T-cell (primary cell): ENCODE data around the gene ATP13A5. TPM values are rescaled to one million over a fixed set of nuclear protein-coding genes. Genes with fewer than 3 reads are reported as not detected.

ENCODE experiments used
- ATAC-seq, 4 experiments: fragments of 200-7000 bp in 3 of 4; fragments of 150-1000 bp in 1 of 4; cut with Tn5 transposase; replicated peaks in 1 of 4; 1 replicate in 3 of 4; 2 replicates in 1 of 4; pipeline ENCODE4 v1.10.0; 2021; ENCODE audit warnings: moderate library complexity in 3 of 4, mild to moderate bottlenecking in 2 of 4, moderate number of reproducible peaks in 1 of 4
- CTCF ChIA-PET, 2 donors: fragments of 300-600 bp; sonication (Branson Sonifier 250); formaldehyde crosslinking; loops; one replicate each; lab custom pipeline; 2022; ENCODE audit warnings: antibody characterized with exemption in 2 of 2; lab: Charles Lee
- POLR2A ChIA-PET, 2 donors: fragments of 300-600 bp; sonication (Branson Sonifier 250); formaldehyde crosslinking; loops; one replicate each; lab custom pipeline; 2022; ENCODE audit warnings: antibody characterized with exemption in 2 of 2; lab: Charles Lee
- DNase-seq, 35 experiments: peaks; one replicate each; pipeline versions ENCODE4 v3.0.0 to v3.0.0-alpha.2; 2013 to 2023
- H3K27ac ChIP-seq: one replicate; pipeline ENCODE4 v1.5.1; 2013; ENCODE audit warnings: low read length
- H3K27me3 ChIP-seq, 2 experiments: replicated peaks in 1 of 2; 1 replicate in 1 of 2; 2 replicates in 1 of 2; pipeline versions ENCODE4 v1.6.1 to v1.7.0; 2013; ENCODE audit warnings: low read length in 1 of 2, mixed read lengths in 1 of 2; ENCODE audit not compliant: control insufficient read depth in 2 of 2, insufficient read depth in 2 of 2; ENCODE audit errors: extremely low read depth in 1 of 2
- H3K36me3 ChIP-seq, 2 donors: 1 replicate in 1 of 2; 2 replicates in 1 of 2; pipeline versions ENCODE4 v1.6.1 to v1.7.0; 2013; ENCODE audit warnings: low read length in 1 of 2; ENCODE audit not compliant: control insufficient read depth in 2 of 2, insufficient read depth in 1 of 2; ENCODE audit errors: extremely low read depth in 1 of 2
- H3K4me1 ChIP-seq, 2 experiments: 1 replicate in 1 of 2; 2 replicates in 1 of 2; pipeline versions ENCODE4 v1.6.1 to v1.7.0; 2013; ENCODE audit warnings: low read length in 2 of 2, mixed read lengths in 1 of 2; ENCODE audit not compliant: insufficient read depth in 2 of 2, control insufficient read depth in 1 of 2; ENCODE audit errors: extremely low read depth in 1 of 2
- H3K4me3 ChIP-seq, 2 donors: 1 replicate in 1 of 2; 2 replicates in 1 of 2; pipeline versions ENCODE4 v1.5.1 to v1.7.0; 2013; ENCODE audit warnings: mild to moderate bottlenecking in 2 of 2, low read length in 1 of 2, moderate library complexity in 1 of 2; ENCODE audit not compliant: control insufficient read depth in 1 of 2; ENCODE audit errors: extremely low read depth in 1 of 2
- H3K9me3 ChIP-seq: 2 replicates; pipeline ENCODE4 v1.7.0; 2013
- H3K27ac Mint-ChIP-seq, 2 donors: one replicate each; pipeline ENCODE4 v1.8.0; 2020 to 2021; ENCODE audit warnings: mild to moderate bottlenecking in 2 of 2, mixed read lengths in 2 of 2
- H3K27me3 Mint-ChIP-seq, 2 donors: one replicate each; pipeline ENCODE4 v1.8.0; 2021 to 2022; ENCODE audit warnings: mixed read lengths in 2 of 2
- H3K36me3 Mint-ChIP-seq: one replicate; pipeline ENCODE4 v1.8.0; 2021; ENCODE audit warnings: mixed read lengths
- H3K4me1 Mint-ChIP-seq, 3 donors: one replicate each; pipeline ENCODE4 v1.8.0; 2020 to 2022; ENCODE audit warnings: mixed read lengths in 3 of 3, mild to moderate bottlenecking in 1 of 3
- H3K4me3 Mint-ChIP-seq, 3 donors: one replicate each; pipeline ENCODE4 v1.8.0; 2020 to 2022; ENCODE audit warnings: mild to moderate bottlenecking in 3 of 3, mixed read lengths in 3 of 3, moderate library complexity in 3 of 3
- H3K9me3 Mint-ChIP-seq, 3 donors: one replicate each; pipeline ENCODE4 v1.8.0; 2020 to 2022; ENCODE audit warnings: mixed read lengths in 3 of 3
- WGBS: methylation state at CpG from one replicate; pipeline ENCODE4 v1.1.5; 2013; ENCODE audit warnings: missing lambda C conversion rate; ENCODE audit not compliant: insufficient coverage; 5-methylcytosine and 5-hydroxymethylcytosine counted together
- total RNA-seq, 35 experiments: library from RNA in 6 of 35; stranded (reverse) in 6 of 35; fragments of 120-200 nt in 1 of 35; gene quantifications; one replicate each; pipeline versions ENCODE4 v1.2.1 to v1.2.4 and lab custom pipeline; 2013 to 2026

Gene ATP13A5
- total RNA-seq, 5 donors from 2014 or later (not counting 1 experiment from before 2014, with no cell fraction given): not detected

DNA sequence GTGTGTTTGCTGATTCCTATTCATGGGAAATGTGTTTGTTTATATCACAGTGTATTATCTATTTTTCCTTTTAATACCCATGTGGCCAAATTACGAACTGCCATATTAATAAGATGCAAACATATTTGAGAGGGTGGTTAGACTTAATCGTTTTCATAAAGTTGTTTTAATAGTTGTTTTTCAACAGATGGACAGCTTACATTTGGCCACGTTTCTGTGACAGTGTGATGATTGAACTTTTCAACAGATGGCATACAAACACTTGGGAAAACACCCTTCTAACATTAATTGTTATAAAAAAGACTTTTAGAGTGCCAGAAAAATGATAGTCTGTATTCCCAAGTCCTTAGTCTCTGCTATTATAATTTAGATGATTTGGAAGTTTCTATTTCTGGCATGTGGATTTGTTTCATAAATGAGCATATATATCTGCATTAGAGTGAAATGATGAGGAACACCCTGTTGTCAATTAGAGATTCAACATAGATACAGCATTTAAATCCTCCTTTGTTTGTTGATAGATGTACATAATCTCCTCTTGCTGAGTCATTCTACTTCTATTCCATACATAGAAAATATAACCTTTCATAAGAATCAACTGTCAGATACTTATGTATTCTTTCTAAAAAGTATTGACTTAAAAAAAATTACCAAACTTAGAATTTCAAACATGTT is 124.4 kb downstream of the ATP13A5 start:
- Histone ChIP-seq H3K4me3 (no peak overlapping the region), H3K27me3 (peaks cover 0 to 2% of the 10 kb centered on the region in 2 experiments), H3K9me3 (no peaks in the 10 kb centered on the region), H3K27ac (no peak overlapping the region), H3K4me1 (no peaks in the 10 kb centered on the region), H3K36me3 (no peaks in the 10 kb centered on the region)
- POLR2A ChIA-PET: interaction anchor here in 1 of 2 donors (0.5 kb wide), 1 partner anchor 14 kb away, joined by 3 read pairs; no protein-coding TSS in a partner anchor
- CTCF ChIA-PET: no interaction called here
- Mint-ChIP-seq H3K27ac (no peak overlapping the region), H3K4me3 (no peak overlapping the region), H3K36me3 (no peaks in the 10 kb centered on the region), H3K27me3 (peaks cover 6 to 21% of the 10 kb centered on the region in 2 donors), H3K4me1 (no peaks in the 10 kb centered on the region), H3K9me3 (peaks cover 11 to 17% (median 11%) of the 10 kb centered on the region in 3 donors)
- no CpG with 5 or more reads among the region's 3 CpGs for WGBS
- DNase-seq (no peak), ATAC-seq (no peak)

DNA sequence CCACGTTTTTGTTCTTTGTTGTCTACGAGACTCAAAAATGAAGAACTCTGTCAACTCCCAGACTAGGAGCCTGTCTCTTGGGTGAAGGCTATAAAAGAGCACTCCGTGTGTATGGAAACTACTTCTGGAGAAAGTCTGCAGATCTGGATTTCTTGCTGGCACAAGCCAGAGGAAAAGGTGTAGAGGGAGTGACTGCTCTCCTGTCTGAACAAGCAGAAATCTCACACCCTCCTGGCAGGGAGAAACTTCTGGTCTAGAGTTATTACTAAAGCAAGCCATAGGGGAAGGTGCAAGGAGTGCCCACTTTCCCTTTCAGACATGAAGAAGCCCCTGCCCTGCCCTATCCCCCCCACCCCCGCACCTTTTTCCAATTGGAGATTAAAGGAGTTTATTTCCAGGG is 128.1 kb downstream of the ATP13A5 start:
- Histone ChIP-seq H3K27me3 (peaks cover 0 to under 1% of the 10 kb centered on the region in 2 experiments), H3K4me1 (no peaks in the 10 kb centered on the region), H3K27ac (no peak overlapping the region), H3K4me3 (no peak overlapping the region), H3K9me3 (peaks cover 6% of the 10 kb centered on the region), H3K36me3 (no peaks in the 10 kb centered on the region)
- no peak overlapping the region for H3K27ac Mint-ChIP-seq
- H3K27me3 Mint-ChIP-seq: peaks cover 1 to 8% of the 10 kb centered on the region in 2 donors
- ChIA-PET CTCF (no interaction called here), POLR2A (no interaction called here)
- DNase-seq: no peak
- WGBS: 100% methylated on average over 1 of the region's 4 CpGs
- no peaks in the 10 kb centered on the region for H3K36me3 Mint-ChIP-seq
- no peak overlapping the region for H3K4me3 Mint-ChIP-seq
- ATAC-seq: no peak
- H3K9me3 Mint-ChIP-seq: peaks cover 18 to 32% (median 29%) of the 10 kb centered on the region in 3 donors
- no peaks in the 10 kb centered on the region for H3K4me1 Mint-ChIP-seq

DNA sequence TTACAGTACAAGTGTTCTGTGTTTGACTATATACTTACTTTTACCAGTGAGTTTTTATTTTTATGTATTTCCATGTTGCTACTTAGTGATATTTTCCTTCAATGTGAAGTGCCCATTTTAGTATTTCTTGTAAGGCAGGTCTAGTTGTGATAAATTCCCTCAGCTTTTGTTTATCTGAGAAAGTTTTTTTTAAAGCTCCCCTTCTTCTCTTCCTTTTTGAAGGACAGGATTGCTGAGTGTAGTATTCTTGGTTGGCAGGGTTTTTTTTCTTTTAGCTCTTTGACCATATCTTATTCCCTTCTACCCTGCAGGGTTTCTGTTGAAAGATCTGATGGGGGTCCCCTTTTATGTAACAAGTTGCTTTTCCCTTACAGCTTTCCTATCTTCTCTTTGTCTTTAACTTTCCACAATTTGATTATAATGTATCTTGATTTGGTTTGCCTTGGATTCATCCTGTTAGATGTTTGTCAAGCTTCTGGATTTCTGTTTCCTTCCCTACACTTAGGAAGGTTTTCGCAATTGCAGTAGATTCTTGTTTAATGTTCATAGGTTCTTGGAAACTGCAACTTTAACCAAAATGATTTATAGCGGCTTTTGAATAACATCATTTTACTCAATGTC is 129.6 kb downstream of the ATP13A5 start:
- no peaks in the 10 kb centered on the region for H3K36me3 ChIP-seq
- POLR2A ChIA-PET: interaction anchor here in 1 of 2 donors (0.7 kb wide), 1 partner anchor 279 kb away, joined by 3 read pairs; no protein-coding TSS in a partner anchor

GRCh38 chr3:193243571-193243970 is 135.0 kb downstream of the ATP13A5 start:
- CTCF ChIA-PET: interaction anchor here in 1 of 2 donors (0.6 kb wide), 1 partner anchor 228 kb away, joined by 3 read pairs; no protein-coding TSS in a partner anchor
- Histone ChIP-seq H3K27me3 (peaks cover 17% of the 10 kb centered on the region in 2 experiments), H3K4me1 (peaks cover 0 to 5% of the 10 kb centered on the region in 2 experiments), H3K36me3 (no peaks in the 10 kb centered on the region), H3K9me3 (peaks cover 3% of the 10 kb centered on the region), H3K4me3 (no peak overlapping the region), H3K27ac (no peak overlapping the region)
- Mint-ChIP-seq H3K4me3 (no peak overlapping the region), H3K27me3 (peaks cover 32% of the 10 kb centered on the region in 2 donors), H3K4me1 (peaks cover 0 to 4% (median 3%) of the 10 kb centered on the region in 3 donors), H3K9me3 (peaks cover 8 to 13% (median 10%) of the 10 kb centered on the region in 3 donors), H3K27ac (no peak overlapping the region), H3K36me3 (no peaks in the 10 kb centered on the region)
- POLR2A ChIA-PET: no interaction called here
- no peak for ATAC-seq
- WGBS: 83% methylated on average over 3 of the region's 3 CpGs
- DNase-seq: no peak

More for the DNA sequence above, 129.6 kb downstream of the ATP13A5 start:
- no peak overlapping the region for H3K4me3 Mint-ChIP-seq
- no peak overlapping the region for H3K27ac Mint-ChIP-seq
- H3K27me3 Mint-ChIP-seq: peaks cover 0 to 10% of the 10 kb centered on the region in 2 donors
- Histone ChIP-seq H3K27ac (no peak overlapping the region), H3K27me3 (no peaks in the 10 kb centered on the region), H3K4me3 (no peak overlapping the region), H3K9me3 (peaks cover 6% of the 10 kb centered on the region), H3K4me1 (no peaks in the 10 kb centered on the region)
- no peaks in the 10 kb centered on the region for H3K4me1 Mint-ChIP-seq
- CTCF ChIA-PET: interaction anchor here in 1 of 2 donors (0.5 kb wide), 1 partner anchor 9 kb away, joined by 3 read pairs; no protein-coding TSS in a partner anchor
- no CpG with 5 or more reads among the region's 2 CpGs for WGBS
- DNase-seq: no peak
- ATAC-seq: no peak
- no peaks in the 10 kb centered on the region for H3K36me3 Mint-ChIP-seq
- H3K9me3 Mint-ChIP-seq: peaks cover 21 to 32% (median 29%) of the 10 kb centered on the region in 3 donors

DNA sequence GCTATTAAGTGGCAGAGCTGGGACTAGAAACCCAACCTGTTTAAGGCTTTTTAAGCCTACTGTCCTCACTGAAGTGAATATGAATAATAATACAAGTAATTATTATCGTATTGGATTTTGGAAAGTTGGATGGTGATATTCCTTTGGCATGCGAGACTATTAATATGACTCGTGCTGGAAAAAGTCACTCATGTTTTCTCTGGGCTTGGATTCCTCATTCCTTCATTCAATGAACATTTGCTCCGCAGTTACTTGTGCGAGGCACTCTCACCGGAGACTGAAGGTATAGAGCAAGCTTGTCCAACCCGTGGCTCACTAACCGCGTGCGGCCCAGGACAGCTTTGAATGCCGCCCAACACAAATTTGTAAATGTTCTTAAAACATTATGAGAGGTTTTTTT is 136.8 kb downstream of the ATP13A5 start:
- ChIA-PET POLR2A (no interaction called here), CTCF (no interaction called here)
- Mint-ChIP-seq H3K4me3 (no peak overlapping the region), H3K36me3 (no peaks in the 10 kb centered on the region), H3K27ac (no peak overlapping the region), H3K4me1 (peaks cover 0 to 4% (median 3%) of the 10 kb centered on the region in 3 donors), H3K9me3 (peaks cover 0 to 8% (median under 1%) of the 10 kb centered on the region in 3 donors), H3K27me3 (peaks cover 38 to 39% of the 10 kb centered on the region in 2 donors)
- Histone ChIP-seq H3K36me3 (no peaks in the 10 kb centered on the region), H3K4me3 (no peak overlapping the region), H3K9me3 (no peaks in the 10 kb centered on the region), H3K4me1 (peaks cover 0 to 5% of the 10 kb centered on the region in 2 experiments), H3K27me3 (peaks cover 17% of the 10 kb centered on the region in 2 experiments), H3K27ac (no peak overlapping the region)
- no peak for DNase-seq
- no peak for ATAC-seq
- WGBS: 100% methylated on average over 2 of the region's 11 CpGs

DNA sequence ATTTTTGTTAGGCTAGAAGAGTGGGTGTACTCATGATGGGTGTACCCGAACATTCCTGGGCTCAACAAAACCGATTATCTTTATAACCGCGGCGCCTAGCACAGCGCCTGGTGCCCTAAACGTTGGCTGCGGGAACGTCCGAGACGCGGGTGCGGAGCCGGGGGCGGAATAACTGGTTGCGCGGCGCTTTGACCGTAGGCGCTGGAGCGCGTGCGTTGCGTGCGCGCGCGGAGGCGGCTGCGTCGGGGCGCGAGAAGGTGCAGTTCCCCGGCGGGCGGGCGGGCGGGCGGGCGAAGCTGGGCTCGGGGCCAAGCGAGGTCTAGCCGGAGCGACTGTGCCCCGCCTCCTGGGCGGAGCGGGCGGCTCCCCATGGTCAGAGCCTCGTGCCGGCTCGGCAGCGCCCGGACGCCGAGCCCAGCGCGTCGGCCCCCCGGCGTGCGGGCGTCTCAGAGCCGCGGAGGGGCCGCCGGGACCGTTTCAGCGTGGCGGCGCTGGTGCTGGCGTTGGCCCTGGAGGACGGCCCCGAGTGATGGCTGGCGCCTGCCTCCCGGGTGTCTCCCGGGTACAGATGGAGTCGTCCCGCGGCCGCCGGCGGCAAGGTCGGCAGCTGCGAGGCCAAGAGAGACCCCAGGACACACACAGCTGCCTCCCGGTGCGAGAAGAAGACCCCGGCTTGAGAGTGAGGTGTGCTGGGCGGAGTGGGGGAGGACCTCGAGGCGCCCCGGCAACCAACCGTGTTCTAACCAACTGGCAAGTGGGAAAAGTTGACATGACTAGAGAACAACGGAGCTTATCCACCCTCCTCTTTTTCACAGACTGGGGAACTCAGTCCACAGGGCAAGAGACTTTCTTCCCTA is 137.5 kb downstream of the ATP13A5 start, which contains the start of gene PLAAT1:
TSS of gene PLAAT1 (plus strand) at position 373 of the 857 bp plus-strand sequence. CDS start 14,429 bp downstream, outside the sequence.
- Mint-ChIP-seq H3K4me1 (peaks cover 0 to 4% (median 3%) of the 10 kb centered on the region in 3 donors), H3K4me3 (peak within 1 kb of the TSS in 1 of 3 donors; percentile 38), H3K36me3 (no peaks in the 10 kb centered on the region), H3K9me3 (peaks cover 0 to 7% (median 0%) of the 10 kb centered on the region in 3 donors), H3K27ac (no peak within 1 kb of the TSS), H3K27me3 (peaks cover 38 to 39% of the 10 kb centered on the region in 2 donors)
- peaks cover 17% of the 10 kb centered on the region in 2 experiments for H3K27me3 ChIP-seq
- H3K36me3 ChIP-seq: no peaks in the 10 kb centered on the region
- no peaks in the 10 kb centered on the region for H3K9me3 ChIP-seq
- H3K4me3 ChIP-seq: peak within 1 kb of the TSS in 1 of 2 donors; percentile 44
- WGBS: 6% methylated on average over 82 of the region's 93 CpGs
- CTCF ChIA-PET: no interaction called here
- H3K4me1 ChIP-seq: peaks cover 0 to 5% of the 10 kb centered on the region in 2 experiments
- DNase-seq: no peak
- no peak for ATAC-seq
- POLR2A ChIA-PET: no interaction called here
- H3K27ac ChIP-seq: no peak within 1 kb of the TSS
